Stimulated activated CD4-positive, alpha-beta T cell treated with anti-CD3 and anti-CD28 coated beads, TNF-alpha, amount 100 ng/mL, for 24 hours (primary cell): ENCODE results near the gene TAP1.
"Not testable (repeated sequence)": the region's sequence is repeated elsewhere in the genome, so short reads cannot be mapped to it uniquely, and the experiment has no call there.

ENCODE experiments used
- DNase-seq, 3 experiments: peaks; one replicate each; pipeline ENCODE4 v3.0.0-alpha.2; 2020; ENCODE audit warnings: low read depth in 3 of 3

Gene TAP1

GRCh38 chr6:32853541-32854375, at the start of gene TAP1, which contains the start of gene PSMB9:
TSS of gene TAP1 (minus strand) at chr6:32853704. CDS start at chr6:32853636, 68 bp downstream.
TSS of gene PSMB9 (plus strand) at chr6:32854192. CDS start at chr6:32854230, 38 bp downstream.
- peak; percentile 91 to 96 (median 92) for DNase-seq

- no peak for DNase-seq
Observed at GRCh38 chr6:32895006-32895345, 41.5 kb upstream of the TAP1 start.

- DNase-seq = peak; percentile 89 to 95 (median 91)
Observed at GRCh38 chr6:32894085-32895005, 40.8 kb upstream of the TAP1 start.

- no peak for DNase-seq
Observed at GRCh38 chr6:32890831-32891230, 37.3 kb upstream of the TAP1 start.

- DNase-seq = no peak
Observed at GRCh38 chr6:32889533-32889932, 36.0 kb upstream of the TAP1 start.

GRCh38 chr6:32888576-32888975, 35.1 kb upstream of the TAP1 start:
- no peak for DNase-seq

- DNase-seq = no peak
Observed at GRCh38 chr6:32887616-32888015, 34.1 kb upstream of the TAP1 start.

GRCh38 chr6:32886681-32887383, 33.3 kb upstream of the TAP1 start:
- no peak for DNase-seq

- DNase-seq = no peak
Observed at GRCh38 chr6:32885698-32886286, 32.3 kb upstream of the TAP1 start.

- DNase-seq = no peak
Observed at GRCh38 chr6:32883789-32884188, 30.3 kb upstream of the TAP1 start.

- DNase-seq = no peak
Observed at GRCh38 chr6:32882879-32883250, 29.4 kb upstream of the TAP1 start.

- DNase-seq = not testable (repeated sequence)
Observed at GRCh38 chr6:32880962-32881361, 27.5 kb upstream of the TAP1 start.

GRCh38 chr6:32879691-32880090, 26.2 kb upstream of the TAP1 start:
- DNase-seq = no peak

- no peak for DNase-seq
Observed at GRCh38 chr6:32876603-32877002, 23.1 kb upstream of the TAP1 start.

GRCh38 chr6:32873947-32874346, 20.4 kb upstream of the TAP1 start:
- DNase-seq = not testable (repeated sequence)

- DNase-seq = peak; percentile 69 to 86 (median 84)
Observed at GRCh38 chr6:32868257-32868788, 14.8 kb upstream of the TAP1 start.

- DNase-seq = no peak
Observed at GRCh38 chr6:32867554-32868256, 14.2 kb upstream of the TAP1 start.

- DNase-seq = no peak
Observed at GRCh38 chr6:32867022-32867477, 13.5 kb upstream of the TAP1 start.

- no peak for DNase-seq
Observed at GRCh38 chr6:32865724-32866443, 12.4 kb upstream of the TAP1 start.

- no peak for DNase-seq
Observed at GRCh38 chr6:32862725-32863124, 9.2 kb upstream of the TAP1 start.
